ENCODE data around the gene CCL26.
"Not testable (repeated sequence)": the region's sequence is repeated elsewhere in the genome, so short reads cannot be mapped to it uniquely, and the experiment has no call there.

The CCL26 gene

GRCh38 chr7:75789361-75789924, 17.4 kb upstream of the CCL26 start:
- no peak for DNase-seq

DNA sequence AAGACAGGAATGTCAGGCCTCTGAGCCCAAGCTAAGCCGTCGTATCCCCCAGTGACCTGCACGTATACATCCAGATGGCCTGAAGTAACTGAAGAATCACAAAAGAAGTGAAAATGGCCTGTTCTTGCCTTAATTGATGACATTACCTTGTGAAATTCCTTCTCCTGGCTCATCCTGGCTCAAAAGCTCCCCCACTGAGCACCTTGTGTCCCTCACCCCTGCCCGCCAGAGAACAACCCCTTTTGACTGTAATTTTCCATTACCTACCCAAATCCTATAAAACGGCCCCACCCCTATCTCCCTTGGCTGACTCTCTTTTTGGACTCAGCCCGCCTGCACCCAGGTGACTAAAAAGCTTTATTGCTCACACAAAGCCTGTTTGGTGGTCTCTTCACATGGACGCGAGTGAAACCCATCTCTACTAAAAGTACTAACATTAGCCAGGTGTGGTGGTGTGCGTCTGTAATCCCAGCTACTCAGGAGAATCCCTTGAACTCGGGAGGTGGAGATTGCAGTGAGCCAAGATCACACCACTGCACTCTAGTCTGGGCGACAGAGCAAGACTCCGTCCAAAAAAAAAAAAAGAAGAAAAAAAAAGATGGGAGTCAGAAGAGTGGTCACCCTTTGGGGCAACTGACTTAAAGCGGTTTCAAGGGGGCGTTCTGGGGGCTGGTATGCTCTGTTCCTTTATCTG, 16.3 kb upstream of the CCL26 start:
- DNase-seq = not testable (repeated sequence)

- not testable (repeated sequence) for DNase-seq
These were observed 11.0 kb upstream of the CCL26 start for GRCh38 chr7:75783058-75783457.

DNA sequence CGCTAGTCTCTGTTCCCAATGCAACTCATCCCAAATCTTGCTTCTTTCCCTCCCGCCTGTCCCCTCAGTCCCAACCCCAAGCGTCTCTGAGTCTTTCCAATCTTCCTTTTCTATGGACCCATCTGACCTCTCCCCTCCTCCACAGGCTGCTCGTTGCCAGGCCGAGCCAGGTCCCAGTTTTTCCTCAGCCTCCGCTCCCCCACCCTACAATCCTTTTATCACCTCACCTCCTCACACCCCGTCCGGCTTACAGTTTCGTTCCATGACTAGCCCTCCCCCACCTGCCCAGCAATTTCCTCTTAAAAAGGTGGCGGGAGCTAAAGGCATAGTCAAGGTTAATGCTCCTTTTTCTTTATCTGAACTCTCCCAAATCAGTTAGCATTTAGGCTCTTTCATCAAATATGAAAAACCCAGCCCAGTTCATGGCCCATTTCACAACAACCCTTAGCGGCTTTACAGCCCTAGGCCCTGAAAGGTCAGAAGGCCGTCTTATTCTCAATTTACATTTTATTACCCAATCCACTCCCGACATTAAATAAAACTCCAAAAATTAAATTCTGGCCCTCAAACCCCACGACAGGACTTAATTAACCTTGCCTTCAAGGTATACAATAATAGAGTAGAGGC, 8.7 kb upstream of the CCL26 start:
- DNase-seq = not testable (repeated sequence)

DNA sequence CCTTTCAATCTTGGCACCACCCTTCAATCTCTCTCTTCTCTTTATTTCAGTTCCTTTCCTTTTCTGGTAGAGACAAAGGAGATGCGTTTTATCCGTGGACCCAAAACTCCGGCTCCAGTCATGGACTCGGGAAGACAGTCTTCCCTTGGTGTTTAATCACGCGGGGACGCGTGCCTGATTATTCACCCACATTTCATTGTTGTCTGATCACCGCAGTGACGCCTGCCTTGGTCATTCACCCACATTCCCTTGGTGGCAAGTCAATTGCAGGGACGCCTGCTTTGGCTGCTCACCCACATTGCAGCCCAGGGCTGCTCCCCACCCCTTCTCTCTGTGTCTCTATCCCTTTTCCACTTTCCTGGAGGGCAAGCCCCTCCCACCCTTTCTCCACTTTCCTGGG, 7.5 kb upstream of the CCL26 start:
- DNase-seq = not testable (repeated sequence)

DNA sequence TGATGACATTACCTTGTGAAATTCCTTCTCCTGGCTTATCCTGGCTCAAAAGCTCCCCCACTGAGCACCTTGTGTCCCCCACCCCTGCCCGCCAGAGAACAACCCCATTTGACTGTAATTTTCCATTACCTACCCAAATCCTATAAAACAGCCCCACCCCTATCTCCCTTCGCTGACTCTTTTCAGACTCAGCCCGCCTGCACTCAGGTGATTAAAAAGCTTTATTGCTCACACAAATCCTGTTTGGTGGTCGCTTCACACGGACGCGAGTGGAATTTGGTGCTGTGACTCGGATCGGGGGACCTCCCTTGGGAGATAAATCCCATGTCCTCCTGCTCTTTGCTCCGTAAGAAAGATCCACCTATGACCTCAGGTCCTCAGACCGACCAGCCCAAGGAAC, 7.0 kb upstream of the CCL26 start:
- not testable (repeated sequence) for DNase-seq

DNA sequence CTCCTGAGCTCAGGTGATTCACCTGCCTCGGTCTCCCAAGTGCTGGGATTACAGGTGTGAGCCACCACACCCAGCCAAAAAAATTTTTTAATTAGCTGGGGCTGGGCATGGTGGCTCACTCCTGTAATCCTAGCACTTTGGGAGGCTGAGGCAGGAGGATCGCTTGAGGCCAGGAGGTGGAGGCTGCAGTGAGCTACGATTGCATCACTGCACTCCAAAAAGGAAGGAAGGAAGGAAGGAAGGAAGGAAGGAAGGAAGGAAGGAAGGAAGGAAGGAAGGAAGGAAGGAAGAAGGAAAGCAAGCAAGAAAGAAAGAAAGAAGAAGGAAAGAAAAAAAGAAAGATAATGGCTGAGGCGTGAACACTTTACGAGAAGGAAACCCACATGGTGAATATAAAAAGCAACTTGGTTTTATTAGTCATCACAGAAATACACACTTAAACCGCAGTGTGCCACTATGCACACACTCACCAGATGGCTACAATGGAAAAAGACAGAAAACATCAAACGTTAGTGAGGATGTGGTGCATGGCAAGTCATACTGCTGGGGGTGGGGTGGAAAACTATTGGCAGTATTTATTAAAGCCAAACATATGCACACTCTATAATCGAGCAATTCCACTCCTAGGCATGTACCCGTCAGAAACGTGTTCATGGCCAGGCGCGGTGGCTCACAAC, 4.4 kb upstream of the CCL26 start:
- DNase-seq = no peak

GRCh38 chr7:75773958-75774357, 1.9 kb upstream of the CCL26 start:
- not testable (repeated sequence) for DNase-seq

- no peak for DNase-seq
These were observed 787 bp downstream of the CCL26 start for GRCh38 chr7:75771224-75771623.

DNA sequence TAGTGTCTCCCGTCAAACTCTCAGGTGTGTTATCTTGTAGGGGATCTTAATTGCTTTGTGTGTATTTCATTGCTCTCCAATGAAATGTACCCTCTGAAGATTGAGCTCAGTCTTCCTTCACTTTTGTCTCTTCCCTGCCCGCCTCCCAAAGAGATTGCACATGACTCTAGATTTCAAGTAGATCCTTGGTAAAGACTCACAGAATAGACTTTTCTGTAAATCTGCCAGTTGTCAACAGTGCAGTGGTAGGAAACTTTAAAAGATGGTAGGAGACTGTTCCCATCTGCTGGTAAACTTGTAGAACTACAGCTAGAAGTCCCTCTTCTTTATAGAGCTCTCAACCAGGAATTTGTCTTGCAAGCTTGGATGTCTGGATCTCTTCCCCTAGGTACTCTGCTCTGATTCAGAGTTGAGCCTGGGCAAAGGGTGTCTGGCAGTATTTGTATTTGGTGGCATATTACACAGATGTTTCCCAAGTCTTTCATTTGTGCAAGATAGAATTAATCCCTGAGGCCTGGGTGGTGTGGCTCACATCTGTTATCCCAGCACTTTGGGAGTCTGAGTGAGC, 9.6 kb downstream of the CCL26 start:
- peak; percentile 36 to 64 for DNase-seq

DNA sequence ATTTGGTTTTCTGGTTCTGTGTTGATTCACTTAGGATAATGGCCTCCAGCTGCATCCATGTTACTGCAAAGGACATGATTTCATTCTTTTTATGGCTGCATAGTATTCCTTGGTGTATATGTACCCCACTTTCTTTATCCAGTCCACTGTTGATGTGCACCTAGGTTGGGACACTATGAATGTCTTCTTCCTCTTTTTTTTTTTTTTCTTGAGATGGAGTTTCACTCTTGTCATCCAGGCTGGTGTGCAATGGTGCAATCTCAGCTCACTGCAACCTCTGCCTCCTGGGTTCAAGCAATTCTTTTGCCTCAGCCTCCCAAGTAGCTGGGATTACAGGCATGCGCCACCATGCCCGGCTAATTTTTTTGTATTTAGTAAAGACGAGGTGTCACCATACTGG, 10.2 kb downstream of the CCL26 start:
- DNase-seq = not testable (repeated sequence)

- DNase-seq = no peak
These were observed 13.5 kb downstream of the CCL26 start for GRCh38 chr7:75758491-75758890.

- peak in 1 of 2 experiments; percentile 18 for DNase-seq
These were observed 14.2 kb downstream of the CCL26 start for GRCh38 chr7:75757860-75758259.

DNA sequence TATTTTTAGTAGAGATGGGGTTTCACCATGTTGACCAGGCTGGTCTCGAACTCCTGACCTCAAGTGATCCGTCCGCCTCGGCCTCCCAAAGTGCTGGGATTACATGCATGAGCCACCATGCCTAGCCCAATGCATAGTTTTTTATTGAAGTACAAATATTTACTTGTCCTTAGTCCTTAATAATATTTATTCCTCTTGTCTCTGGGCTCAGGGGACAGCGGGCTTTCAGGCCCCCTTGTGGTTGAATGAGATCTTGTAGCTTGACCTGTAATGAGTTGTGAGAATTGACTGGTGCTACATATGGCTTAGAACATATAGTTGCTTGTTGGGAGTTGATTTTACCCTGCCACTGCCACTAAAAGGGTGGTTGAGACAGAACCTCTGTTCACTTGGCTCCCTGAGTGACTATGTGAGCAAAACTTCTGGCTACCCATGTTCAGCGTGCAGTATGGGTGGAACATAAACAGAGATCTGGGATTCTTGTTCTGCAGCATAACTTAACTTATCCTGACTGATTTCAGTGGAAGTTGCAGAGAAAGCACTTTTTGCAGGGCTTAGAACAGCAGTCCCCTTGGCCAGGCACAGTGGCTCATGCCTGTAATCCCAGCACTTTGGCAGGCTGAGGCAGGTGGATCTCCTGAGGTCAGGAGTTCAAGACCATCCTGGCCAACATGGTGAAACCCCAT, 14.9 kb downstream of the CCL26 start:
- DNase-seq = peak in 1 of 2 experiments; percentile 19

- no peak for DNase-seq
These were observed 15.6 kb downstream of the CCL26 start for GRCh38 chr7:75756206-75756990.

GRCh38 chr7:75743455-75743859, 28.6 kb downstream of the CCL26 start:
- no peak for DNase-seq

- no peak for DNase-seq
These were observed 31.0 kb downstream of the CCL26 start for GRCh38 chr7:75740846-75741497.

GRCh38 chr7:75739796-75740672, 32.0 kb downstream of the CCL26 start:
- no peak for DNase-seq

DNA sequence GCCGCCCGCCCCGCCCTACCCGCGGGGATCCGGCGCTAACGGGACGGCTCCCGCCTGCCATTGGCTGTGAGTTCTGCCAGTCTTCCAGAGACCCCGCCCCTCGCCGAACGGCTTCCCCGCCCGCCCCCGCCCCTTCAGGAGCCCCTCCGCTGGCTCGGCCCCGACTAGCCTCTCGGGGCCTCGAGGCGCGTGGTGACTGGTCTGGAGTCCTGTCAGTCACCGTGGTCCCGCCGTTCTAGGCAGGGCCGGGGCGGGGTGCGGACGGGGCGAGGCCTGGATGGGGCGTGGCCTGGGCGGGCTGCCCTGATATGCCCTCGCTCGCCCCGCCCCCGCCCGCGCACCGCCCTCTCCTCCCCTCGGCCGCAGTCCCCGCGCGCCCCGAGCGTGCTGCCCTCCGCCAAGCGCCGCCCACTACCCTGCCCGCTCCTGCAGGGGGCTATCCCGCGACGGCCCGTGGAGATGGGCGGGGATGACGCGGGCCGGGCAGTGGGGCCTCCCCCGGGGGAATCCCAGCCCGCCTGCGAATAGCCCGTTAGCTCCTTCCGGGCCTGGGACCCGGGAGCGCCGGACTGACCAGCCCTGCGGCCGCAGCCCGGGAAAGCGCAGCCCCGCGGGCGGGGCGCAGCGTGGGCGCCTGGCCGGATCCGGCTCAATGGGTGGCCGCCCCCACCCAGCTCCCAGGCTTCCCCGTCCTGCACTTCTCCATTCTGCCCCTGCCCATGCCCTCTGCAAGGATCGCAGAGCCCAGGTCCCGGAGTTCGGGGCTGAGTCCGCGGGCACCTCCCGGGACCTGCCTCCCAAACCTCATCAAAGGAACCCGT, 32.8 kb downstream of the CCL26 start:
- peak; percentile 97 to 99 for DNase-seq

Measured in NCI-H1930 (cell line).